Endothelial cell of hepatic sinusoid (primary cell): ENCODE data around the gene MRC2.
"Not testable (repeated sequence)": the region's sequence is repeated elsewhere in the genome, so short reads cannot be mapped to it uniquely, and the experiment has no call there.

Experiments
- in situ Hi-C: cut with HindIII; loops from 2 replicates; pipeline ENCODE4 v1.10.0; 2017; ENCODE audit warnings: low sequenced_read_pairs

MRC2 gene

DNA sequence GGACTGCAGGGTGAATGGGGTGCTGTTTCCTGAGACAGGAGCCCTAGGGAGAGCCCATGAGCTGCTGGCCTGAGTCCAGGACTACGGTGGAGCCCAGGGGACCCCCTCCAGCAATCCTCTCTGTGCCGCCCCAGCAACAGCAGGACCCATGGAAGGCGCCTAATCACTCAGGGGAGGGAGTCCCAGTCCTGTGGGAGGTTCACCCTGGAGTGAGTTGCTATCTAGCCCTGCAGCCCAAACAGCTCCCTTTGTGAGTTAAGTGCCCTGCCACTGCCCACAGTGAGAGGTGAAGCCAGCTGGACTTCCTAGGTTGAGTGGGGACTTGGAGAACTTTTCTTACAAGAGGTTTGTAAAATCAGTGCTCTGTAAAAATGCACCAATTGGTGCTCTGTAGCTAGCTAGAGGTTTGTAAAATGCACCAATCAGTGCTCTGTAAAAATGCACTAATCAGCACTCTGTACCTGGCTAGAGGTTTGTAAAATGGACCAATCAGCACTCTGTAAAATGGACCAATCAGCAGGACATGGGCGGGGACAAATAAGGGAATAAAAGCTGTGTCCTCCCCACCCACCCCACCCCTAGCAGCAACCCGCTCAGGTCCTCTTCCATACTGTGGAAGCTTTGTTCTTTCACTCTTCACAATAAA, 67.7 kb downstream of the MRC2 start:
- in situ Hi-C loops = not testable (repeated sequence)

DNA sequence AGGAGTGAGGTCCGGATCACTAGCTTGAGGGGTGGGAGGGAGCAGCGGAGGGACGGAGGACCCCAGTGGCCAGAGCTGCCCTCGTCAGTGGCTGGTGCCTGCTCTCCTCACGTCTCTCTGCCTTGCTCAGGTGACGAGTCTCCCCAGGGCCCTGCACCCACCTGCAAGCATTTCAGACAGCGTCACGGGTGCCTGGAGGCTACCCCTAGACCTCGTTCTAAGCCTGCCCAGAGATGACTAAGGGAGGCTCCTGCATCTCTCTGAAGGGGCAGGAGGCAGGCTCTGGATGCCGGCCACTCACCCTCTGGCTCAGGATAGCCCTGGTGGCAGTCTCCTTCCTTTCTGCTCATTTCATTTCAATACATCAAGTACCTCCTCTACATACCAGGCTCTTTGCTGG, 68.8 kb downstream of the MRC2 start:
- in situ Hi-C loops = no loop called here

DNA sequence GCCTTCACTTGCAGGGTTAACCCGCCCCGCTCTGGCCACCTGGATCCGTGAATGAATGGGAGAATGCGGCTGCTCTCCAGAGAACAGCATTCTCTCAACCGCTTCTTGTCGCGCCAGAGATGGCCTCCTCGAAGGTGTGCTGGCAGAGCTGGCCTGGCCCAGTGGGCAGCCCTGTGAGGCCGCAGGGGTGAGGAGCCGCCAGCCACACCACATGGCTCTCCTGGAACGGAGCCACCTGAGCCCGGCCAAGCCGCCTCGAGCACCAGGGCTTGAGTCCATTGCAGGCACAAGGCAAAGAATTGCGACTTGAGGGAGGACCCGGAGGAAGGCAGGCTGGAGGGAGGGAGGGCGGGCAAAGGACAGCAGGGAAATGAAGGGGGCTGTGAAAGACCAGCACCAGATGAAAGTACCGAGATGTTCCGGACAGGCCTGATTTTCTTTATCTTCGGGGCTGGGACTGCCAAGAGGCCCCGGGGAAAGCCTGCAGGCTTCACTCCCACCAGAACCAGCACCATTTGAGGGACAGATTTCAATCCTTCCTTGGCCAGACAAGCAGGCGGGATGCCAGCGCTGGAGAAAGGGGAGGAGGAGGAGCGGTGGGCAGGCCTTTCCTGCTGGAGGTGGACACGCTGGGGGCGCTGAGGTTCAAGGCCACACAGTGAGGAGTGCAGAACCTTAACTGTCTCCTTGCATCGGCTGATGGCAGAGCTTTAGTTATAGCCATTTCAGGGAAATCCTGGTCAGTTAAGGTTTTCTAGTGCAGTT, 69.4 kb downstream of the MRC2 start:
- in situ Hi-C loops = no loop called here

DNA sequence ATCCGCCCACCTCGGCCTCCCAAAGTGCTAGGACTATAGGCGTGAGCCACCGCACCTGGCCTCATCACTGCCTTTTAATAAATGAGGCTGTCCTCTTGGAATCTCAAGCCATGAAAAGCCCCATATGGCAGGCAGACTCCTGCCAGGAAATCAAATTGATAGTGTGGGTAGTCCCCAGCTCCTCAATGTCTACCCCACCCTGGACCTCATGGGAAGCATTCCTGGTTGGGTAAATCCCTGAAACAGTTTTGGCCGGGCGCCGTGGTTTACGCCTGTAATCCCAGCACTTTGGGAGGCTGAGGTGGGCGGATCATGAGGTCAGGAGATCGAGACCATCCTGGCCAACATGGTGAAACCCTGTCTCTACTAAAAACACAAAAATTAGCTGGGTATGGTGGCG, 71.0 kb downstream of the MRC2 start:
- in situ Hi-C loops = not testable (repeated sequence)

DNA sequence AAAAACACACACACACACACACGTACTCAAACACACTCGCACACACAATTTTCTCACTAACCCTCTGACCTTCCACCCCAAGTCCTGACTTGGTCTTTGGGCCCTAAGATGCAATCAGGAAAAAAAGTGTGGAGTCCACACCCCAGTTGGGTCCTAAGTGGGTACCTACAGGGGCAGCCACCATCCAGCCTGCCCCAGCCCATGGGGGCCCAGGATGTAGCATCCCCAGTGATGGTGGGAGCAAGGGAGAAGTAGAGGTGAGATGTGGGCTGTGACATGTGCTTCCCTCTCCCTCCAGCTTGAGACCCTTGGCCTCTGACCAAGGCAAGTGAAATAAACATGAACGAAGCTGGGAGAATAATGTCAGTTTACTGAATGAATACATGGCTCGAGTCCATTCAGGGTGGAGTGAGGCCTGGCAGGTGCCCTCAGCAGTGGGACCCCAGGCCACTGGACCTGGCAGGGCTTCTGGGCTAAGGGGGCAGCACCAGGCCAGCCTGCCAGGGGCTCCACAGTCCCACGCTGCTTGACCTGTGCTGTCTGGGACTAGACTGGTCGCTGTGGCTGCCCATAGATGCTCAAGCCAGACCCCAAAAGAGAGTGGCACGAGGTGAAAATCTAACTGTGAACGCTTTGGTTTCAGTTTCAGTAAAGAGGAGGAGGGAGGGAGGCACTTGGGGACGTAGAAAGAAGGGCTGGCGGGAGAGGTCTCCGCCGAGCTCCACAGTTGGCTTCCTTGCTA, 73.7 kb downstream of the MRC2 start:
- in situ Hi-C loops = no loop called here

DNA sequence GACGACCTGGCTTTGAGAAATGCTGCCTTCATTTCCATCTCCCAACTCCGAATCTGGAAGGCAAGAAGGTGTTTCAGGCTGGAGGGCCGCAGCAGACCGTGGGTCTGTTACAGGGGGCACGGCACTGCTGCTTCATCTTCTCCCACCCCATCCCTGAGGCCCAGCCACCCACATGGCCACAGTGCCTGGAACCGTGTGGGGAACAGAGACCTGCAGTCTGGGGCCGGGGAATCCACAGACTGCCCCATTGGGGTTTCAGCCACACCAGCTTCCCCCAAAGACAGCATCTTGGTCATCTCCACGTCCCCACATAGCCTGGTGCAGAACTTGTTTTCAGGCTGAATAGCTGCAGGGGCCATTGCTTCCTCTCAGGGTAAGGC, 74.2 kb downstream of the MRC2 start:
- in situ Hi-C loops = no loop called here

DNA sequence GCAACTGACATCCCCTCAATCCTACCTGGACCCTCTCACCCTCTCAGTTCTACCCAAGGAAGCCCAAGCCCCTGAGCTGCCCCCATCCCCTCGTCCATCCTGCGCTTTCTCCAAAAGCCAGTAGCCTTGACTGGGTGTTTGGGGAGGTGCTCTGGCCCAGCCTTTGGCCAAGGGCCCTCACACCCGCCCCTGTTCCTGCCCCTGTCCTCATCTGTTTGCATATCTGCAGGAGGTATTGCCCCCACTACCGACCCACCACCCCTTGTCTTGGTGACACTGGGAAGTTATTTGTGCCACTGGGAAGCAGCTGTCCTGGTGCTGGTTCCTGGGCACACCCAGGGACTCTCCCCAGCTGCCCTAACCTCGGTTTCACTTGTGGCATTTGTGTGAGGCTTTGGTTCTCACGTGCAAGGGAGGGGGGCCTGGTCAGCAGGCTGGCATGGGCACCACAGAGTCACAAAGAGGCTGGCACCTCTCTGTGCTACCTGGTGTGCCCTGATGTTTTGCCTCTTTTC, 75.3 kb downstream of the MRC2 start:
- in situ Hi-C loops = no loop called here

DNA sequence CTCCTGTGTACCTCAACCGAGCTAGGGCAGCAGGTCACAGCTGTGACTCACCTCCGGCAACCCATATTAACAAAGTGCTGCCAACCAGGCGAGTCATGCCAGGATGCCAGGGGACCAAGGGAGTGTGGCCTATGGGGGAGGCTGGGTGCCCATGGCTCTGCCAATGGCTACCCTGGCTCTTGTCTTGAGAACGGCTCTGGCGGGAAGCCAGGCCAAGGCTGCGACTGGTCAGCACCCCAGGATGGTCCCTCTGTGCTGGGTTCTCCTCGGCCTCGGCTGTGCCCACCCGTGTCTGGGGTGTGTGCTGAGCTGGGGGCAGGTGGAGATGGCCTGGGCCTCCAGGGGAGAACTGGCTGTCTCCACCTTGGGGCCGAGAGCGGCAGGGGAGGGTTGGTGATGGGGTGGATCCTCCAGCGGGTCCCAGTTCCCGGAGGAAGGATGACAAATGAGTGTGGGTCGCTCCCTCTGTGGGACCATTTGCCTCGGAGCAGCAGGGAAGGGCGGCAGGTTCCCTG, 75.8 kb downstream of the MRC2 start:
- in situ Hi-C loops = no loop called here

DNA sequence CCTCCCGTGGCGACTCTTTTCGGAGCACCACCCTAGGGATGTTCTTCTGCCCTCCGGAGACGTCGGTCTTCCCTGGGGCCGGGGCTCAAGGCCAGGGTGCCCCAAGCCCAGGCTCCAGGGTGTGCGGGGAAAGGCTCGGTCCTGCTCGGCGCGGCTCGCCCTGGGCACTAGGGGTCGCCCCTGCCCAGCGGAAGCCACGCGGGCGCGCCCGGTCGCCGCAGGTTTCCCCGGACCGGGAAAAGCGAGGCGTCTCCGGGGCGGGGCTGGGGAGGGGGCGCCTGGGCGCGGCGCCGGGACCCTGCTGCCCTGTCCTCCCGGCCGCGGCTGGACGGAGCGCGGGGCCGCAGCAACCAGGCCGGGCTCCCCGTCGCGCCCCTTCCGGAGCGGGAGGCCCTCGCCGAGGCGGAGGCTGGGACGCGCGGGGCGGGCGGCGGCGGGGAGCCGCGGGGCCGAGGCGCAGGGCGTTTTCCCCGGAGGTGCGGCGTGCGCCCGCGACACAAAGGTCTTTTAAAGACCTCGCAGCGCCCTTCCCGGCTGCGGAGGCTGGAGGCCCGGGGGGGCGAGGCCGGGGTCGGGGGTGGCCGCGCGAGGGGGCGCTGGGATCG, 76.4 kb downstream of the MRC2 start:
- in situ Hi-C loops = no loop called here

DNA sequence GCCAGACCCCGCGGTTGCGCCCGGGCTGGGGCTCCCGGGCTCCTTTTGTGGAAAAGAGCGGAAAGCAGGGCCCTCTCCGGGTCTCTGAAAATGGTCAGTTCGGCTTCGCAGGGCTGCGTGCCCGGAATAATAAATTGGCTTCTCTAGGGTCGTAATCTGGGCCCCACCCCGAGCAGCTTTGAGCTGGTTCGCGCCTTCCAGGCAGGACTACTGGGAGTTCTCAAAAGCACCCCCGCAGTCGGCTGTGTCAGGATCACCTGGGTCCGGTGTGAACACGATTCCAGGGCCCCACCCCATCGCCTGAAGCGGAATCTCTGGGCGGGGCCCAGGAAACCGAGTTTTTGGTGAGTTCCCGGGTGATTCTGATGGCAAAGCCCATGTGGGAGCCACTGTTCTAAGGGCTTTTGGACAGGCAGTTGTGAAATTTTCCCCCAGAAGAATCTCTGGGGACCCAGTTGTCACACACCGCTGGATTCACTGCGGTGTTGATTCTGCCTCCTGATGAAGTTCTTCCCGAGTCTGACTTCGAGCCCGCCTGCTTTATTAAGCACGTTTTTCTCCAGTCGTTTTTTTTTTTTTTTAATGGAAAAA, 77.0 kb downstream of the MRC2 start:
- in situ Hi-C loops = no loop called here

DNA sequence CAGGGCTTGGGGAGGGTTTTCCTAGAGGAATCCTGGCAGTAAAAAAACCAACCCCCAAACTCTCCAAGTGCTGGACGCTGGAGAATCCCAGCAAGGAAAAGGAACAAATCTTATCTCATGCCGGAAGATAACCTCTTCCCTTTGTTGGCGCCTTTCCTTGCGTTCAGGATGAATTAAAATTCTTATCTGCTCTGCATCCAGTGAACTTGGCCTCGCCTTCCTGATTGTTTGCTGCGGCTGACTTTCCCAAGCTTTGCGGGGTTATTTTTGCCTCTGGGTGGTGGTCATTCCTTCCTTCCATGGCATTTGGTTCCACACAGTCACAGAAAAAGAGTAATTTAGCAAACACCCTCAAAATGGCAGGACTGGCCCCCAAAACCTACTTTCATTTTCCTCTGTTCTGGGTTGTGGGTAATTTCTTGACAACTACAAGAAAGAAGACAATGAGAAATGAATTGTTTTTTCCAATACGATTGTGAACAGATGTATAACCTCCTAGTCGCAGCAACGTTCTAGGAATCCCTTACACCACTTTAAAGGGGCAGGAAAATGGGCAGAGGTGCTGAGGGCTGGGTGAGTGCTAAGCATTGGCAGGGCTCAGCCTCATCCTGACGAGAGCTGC, 77.8 kb downstream of the MRC2 start:
- in situ Hi-C loops = no loop called here

DNA sequence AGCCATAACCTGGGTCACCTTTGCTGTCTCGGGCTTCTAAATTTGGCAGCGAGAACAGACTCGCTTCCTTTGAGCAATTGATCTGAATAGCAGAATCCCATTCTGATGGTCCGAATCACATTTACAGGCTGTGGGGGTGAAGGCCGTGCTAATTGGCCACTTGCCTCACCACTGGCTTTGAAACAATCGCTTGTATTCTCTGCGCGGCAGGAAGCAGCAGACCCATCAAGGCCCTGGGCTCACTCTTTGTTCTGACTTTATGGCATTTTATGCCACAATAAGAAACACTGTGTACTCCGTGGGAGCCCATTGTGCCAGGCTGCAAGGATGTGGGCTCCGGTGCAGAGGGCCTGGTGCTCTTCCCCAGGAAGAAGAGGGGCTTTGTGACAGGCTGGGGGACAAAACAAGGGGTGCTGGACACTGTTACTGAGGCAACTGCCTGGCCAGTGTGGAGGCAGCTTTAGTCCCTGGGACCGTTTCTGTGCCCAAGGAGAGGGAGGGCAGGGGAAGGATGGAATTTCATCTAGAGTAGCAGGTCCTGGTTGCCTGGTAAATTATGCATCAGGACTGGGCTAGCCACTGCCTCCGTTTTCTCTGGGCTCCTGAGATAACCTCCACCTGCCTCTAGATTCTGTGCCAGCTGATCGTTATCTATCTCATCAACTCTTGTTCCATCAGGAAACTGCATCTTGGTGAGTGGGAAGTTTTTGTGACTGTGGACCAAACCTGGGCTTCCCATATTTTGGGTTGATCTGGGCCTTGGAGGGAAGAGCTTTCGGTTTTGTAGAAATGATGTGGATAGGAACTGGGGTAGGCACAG, 78.5 kb downstream of the MRC2 start:
- in situ Hi-C loops = no loop called here

DNA sequence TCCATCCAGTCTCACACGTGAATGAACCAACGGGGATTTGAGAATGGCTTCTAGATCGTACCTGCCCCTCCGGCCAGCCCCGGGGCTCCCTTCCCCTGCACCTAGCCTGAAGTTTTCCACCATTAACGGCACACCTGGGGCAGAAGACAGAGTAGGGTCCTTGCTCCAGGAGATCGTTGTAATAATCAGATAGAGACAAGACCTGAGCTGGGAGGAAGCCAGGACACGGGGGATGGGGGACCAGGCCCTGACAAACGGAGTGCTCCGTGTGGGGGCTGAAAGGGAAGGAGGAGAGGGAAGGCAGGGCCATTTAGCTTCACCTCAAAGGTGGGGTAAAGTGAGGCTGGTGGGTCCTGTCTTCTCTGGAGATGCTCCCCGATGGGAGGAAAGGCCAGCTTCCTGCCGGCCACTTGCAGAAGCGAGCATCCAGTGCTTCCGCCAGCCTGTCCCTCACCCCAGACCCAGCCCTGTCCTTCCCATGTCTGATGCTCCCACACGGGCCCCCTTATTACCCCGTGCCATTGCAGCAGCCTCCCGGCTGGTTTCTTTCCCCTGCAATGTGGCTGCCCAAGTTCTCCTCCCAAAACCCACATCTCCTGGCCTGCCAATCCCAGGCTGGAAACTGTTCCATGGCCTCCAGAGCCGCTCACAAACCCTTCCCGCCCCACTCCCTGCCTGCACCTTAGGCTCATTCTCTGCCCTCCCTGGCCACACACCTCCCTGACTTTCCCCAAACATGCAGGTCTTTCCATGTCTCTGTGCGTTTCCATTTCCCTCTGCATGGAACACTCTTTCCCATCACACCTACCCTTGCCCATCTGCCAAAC, 79.3 kb downstream of the MRC2 start:
- in situ Hi-C loops = no loop called here

DNA sequence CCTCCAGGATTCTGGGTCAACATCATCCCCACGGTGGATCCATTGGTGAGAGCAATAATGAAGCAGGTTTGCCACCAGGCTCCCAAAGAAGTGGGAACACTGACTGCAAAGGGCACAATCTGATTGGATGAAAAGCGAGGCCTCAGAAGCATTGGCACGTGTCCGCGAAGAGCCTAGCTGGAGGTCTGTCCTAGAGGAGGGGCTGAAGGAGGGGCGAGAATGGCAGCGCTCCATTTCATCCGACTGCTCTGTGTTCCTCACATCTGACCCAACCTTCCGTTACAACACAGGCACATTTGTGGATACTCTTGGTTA, 79.9 kb downstream of the MRC2 start:
- in situ Hi-C loops = no loop called here

DNA sequence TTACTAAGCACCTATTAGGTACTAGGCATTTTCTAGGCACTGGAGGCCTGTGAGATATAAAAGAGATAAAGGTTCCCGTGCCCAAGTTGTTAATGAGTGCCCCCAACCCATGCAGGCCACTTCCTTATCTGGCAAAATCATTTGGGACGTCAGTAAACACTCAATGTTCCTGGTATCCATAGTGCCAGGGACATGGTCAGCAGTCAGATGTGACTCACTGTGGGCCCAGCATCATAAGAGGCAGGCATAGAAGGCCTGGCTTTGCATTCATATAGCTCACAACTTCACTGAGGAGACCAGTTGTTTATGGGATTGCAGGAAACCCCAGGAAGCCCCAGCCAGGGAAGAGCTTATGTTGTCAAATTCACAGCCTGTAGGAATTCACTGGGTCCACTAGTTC, 81.1 kb downstream of the MRC2 start:
- in situ Hi-C loops = no loop called here

DNA sequence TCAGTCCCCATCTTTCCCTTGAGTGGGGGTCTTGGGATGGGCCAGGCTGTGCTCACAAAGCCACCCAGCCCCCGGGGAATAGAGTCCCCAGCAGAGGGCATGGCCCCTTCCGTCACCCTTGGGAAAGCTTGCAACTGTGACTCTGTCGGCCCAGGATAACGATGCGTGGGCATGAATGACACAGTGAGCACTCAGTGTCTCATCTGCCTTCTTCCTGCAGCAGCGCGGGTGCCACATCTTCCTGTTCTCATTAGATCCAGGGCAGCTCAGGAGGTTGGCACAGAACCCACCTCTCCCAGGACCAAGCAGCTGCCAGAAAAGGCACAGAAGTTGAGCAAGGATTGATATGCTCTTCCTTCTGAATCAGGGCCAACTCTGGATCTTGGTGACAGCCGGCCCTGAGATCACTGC, 84.7 kb downstream of the MRC2 start:
- in situ Hi-C loops = no loop called here

DNA sequence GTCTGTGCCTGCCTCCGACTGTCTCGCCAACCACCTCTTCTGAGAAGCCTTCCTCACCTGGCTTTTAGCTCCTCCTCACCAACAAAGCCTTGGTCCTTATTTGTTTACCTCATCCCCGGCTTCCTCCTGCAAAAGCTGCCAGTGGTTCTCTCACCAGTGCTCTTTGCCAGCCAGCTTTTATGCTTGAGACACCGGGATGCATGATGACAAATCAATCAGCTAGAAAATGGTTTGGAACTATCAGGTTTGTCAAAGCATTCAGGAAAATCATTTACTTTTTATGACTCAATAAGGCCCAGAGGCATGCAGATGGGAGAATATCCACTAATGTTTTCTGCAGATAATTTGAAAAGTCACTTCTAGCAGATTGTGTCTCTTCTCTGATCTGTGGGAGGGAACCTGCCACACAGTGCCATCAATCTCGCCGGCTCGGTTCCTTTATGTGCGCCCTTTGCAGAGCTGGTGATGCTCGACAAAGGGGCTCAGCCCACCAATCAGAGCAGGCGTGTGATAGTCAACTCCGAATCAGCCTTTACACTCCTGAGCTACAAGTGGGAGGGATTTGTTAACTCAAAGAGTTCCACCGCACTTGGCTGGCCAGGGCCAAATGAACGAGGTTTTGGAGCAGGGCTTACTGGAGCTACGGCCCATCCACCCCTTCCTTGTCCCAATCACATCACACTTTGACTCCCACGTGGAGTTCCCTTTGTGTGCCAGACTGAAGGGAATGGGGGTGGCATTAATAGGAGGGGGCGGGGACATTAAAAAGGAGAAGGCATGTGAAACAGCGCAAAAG, 85.8 kb downstream of the MRC2 start:
- in situ Hi-C loops = no loop called here
